Measurements from ENCODE around the gene HTT.
"Not testable (repeated sequence)": the region's sequence is repeated elsewhere in the genome, so short reads cannot be mapped to it uniquely, and the experiment has no call there.

Gene HTT

DNA sequence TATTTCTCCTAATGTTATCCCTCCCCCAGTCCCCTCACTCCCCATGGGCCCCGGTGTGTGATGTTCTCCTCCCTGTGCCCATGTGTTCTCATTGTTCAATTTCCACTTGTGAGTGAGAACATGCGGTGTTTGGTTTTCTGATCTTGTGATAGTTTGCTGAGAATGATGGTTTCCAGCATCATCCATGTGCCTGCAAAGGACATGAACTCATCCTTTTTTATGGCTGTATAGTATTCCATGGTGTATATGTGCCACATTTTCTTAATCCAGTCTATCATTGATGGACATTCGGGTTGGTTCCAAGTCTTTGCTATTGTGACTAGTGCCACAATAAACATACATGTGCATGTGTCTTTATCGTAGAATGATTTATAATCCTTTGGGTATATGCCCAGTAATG lies 86.6 kb downstream of the HTT start:
- not testable (repeated sequence) for H3K4me1 ChIP-seq (ENCODE audit: control insufficient read depth, insufficient read depth, low read length); H3K4me3 ChIP-seq (ENCODE audit: insufficient read depth, low read depth, low read length); H3K27ac ChIP-seq (ENCODE audit: insufficient read depth, low read depth, low read length, poor library complexity, severe bottlenecking); H3K27me3 ChIP-seq (ENCODE audit: control insufficient read depth, insufficient read depth, low read length, poor library complexity, severe bottlenecking); H3K9me3 ChIP-seq (ENCODE audit: control insufficient read depth, low read length)
- H3K36me3 ChIP-seq (ENCODE audit: control insufficient read depth, insufficient read depth, low read length): peaks cover 21% of the 10 kb centered on the region
- WGBS, 2 experiments: 88 to 98% methylated on average over 4 of the region's 4 CpGs

DNA sequence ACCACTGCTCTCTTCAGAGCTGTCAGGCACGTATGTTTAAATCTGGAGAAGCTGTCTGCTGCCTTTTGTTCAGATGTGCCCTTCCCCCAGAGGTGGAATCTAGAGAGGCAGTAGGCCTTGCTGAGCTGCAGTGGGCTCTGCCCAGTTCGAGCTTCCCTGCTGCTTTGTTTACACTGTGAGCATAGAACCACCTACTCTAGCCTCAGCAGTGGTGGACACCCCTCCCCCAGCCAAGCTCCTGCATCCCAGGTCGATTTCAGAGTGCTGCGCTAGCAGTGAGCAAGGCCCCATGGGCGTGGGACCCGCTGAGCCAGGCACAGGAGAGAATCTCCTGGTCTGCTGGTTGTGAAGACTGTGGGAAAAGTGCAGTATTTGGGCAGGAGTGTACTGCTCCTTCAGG lies 92.0 kb downstream of the HTT start:
- WGBS, 2 experiments: 53 to 59% methylated on average over 6 of the region's 6 CpGs
- H3K27ac ChIP-seq (ENCODE audit: insufficient read depth, low read depth, low read length, poor library complexity, severe bottlenecking); H3K27me3 ChIP-seq (ENCODE audit: control insufficient read depth, insufficient read depth, low read length, poor library complexity, severe bottlenecking); H3K4me3 ChIP-seq (ENCODE audit: insufficient read depth, low read depth, low read length); H3K9me3 ChIP-seq (ENCODE audit: control insufficient read depth, low read length); H3K4me1 ChIP-seq (ENCODE audit: control insufficient read depth, insufficient read depth, low read length); H3K36me3 ChIP-seq (ENCODE audit: control insufficient read depth, insufficient read depth, low read length): not testable (repeated sequence)

DNA sequence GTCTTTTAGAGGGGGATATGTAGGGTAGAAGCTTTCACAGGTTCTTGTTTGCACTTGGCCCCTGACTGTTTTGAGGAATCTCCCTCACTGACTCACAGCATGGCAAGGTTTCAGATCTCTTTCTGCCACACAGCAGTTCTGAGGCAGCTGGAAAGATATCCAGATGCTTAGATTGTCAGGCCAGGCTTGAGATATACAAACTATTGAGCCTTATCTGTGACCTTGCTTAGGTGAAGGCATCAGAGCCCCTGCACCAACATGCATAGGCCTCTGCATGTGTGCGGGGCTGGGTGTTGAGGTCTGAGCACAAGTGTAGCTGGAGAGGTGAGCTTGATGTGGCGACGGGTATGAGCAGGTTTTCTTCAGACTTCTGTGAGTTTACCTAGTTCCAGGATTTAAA lies 93.5 kb downstream of the HTT start:
- H3K36me3 ChIP-seq (ENCODE audit: control insufficient read depth, insufficient read depth, low read length): peaks cover 11% of the 10 kb centered on the region
- no peaks in the 10 kb centered on the region for H3K4me1 ChIP-seq (ENCODE audit: control insufficient read depth, insufficient read depth, low read length)
- 82% methylated on average over 3 of the region's 3 CpGs for WGBS, 2 experiments
- no peak overlapping the region for H3K4me3 ChIP-seq (ENCODE audit: insufficient read depth, low read depth, low read length)
- no peaks in the 10 kb centered on the region for H3K27me3 ChIP-seq (ENCODE audit: control insufficient read depth, insufficient read depth, low read length, poor library complexity, severe bottlenecking)
- no peaks in the 10 kb centered on the region for H3K9me3 ChIP-seq (ENCODE audit: control insufficient read depth, low read length)
- peak overlapping the region; percentile 13 for H3K27ac ChIP-seq (ENCODE audit: insufficient read depth, low read depth, low read length, poor library complexity, severe bottlenecking)

DNA sequence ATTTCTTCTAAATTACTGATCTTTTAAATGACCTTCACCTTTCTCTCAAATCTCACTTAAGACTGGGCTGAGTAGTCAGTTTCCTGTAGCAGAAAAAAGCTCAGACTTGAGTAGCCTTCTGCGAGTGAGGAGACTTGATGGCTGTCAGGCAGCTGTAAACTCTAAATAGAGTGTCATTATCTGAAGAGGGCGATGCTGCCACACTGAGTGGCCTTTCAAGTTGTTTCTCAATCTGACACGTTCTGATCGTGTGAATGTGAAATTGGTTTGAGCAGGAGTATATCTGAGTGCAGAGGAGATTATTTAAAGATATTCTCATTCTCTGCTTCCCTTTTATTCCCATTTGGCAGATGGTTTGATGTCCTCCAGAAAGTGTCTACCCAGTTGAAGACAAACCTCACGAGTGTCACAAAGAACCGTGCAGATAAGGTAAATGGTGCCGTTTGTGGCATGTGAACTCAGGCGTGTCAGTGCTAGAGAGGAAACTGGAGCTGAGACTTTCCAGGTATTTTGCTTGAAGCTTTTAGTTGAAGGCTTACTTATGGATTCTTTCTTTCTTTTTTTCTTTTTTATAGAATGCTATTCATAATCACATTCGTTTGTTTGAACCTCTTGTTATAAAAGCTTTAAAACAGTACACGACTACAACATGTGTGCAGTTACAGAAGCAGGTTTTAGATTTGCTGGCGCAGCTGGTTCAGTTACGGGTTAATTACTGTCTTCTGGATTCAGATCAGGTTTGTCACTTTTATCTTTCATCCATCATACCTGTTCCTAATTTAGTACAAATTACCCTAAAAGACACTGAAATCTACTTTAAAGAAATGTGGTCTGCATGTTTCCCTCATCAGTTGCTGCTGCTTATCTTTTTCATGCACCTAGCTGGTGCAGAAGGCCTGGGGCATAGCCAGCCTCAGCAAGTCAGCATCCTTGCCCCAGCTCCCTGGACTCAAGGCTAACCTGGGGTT lies 100.2 kb downstream of the HTT start:
- 94 to 95% methylated on average over 12 of the region's 12 CpGs for WGBS, 2 experiments
- Histone ChIP-seq H3K4me3 (ENCODE audit: insufficient read depth, low read depth, low read length) (no peak overlapping the region), H3K4me1 (ENCODE audit: control insufficient read depth, insufficient read depth, low read length) (no peaks in the 10 kb centered on the region), H3K9me3 (ENCODE audit: control insufficient read depth, low read length) (no peaks in the 10 kb centered on the region), H3K36me3 (ENCODE audit: control insufficient read depth, insufficient read depth, low read length) (peaks cover 18% of the 10 kb centered on the region), H3K27ac (ENCODE audit: insufficient read depth, low read depth, low read length, poor library complexity, severe bottlenecking) (no peak overlapping the region), H3K27me3 (ENCODE audit: control insufficient read depth, insufficient read depth, low read length, poor library complexity, severe bottlenecking) (no peaks in the 10 kb centered on the region)

DNA sequence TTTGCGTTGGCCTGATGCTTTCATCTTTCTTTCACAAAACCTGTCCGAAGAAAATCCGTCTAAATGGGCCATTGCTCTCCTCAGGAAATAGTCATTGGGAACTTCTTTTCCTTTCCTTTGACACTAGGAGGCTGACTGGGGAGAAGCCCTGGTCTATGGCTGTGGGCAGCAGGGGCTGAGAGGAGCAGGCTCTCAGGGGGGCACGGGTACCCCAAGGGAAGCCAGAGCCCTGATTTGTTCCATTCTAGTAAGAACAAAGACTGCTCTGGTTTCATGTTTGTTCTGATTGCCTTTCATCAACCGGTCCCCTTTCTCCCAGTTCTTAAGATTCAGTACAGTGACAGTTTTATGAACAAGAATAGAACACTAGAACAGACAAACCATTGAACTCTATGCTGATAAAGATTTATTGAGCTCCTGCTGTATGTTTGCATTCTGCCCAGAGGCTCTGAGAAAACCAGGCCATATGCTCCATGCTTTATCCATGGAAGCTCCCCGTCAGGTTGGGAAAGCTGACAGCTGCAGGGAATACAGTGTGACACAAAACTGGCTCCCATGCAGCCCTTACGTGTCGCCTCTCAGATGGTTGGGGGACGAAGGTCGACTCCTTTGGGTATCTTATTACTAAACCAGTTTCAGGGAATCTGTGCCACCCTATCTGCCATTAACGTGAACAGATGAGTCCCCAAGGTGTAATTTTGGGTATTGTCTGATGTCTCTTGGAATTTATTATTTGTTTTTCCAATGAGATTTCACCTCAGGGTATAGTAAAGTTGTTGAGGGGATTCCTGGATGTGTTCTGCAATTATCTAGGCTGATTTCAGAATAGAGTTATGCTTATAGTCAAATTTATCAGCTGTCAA lies 102.1 kb downstream of the HTT start:
- Histone ChIP-seq H3K4me1 (ENCODE audit: control insufficient read depth, insufficient read depth, low read length) (no peaks in the 10 kb centered on the region), H3K36me3 (ENCODE audit: control insufficient read depth, insufficient read depth, low read length) (peaks cover 14% of the 10 kb centered on the region), H3K4me3 (ENCODE audit: insufficient read depth, low read depth, low read length) (no peak overlapping the region), H3K27me3 (ENCODE audit: control insufficient read depth, insufficient read depth, low read length, poor library complexity, severe bottlenecking) (no peaks in the 10 kb centered on the region), H3K27ac (ENCODE audit: insufficient read depth, low read depth, low read length, poor library complexity, severe bottlenecking) (peak overlapping the region; percentile 44), H3K9me3 (ENCODE audit: control insufficient read depth, low read length) (no peaks in the 10 kb centered on the region)
- WGBS, 2 experiments: 92 to 94% methylated on average over 11 of the region's 11 CpGs

DNA sequence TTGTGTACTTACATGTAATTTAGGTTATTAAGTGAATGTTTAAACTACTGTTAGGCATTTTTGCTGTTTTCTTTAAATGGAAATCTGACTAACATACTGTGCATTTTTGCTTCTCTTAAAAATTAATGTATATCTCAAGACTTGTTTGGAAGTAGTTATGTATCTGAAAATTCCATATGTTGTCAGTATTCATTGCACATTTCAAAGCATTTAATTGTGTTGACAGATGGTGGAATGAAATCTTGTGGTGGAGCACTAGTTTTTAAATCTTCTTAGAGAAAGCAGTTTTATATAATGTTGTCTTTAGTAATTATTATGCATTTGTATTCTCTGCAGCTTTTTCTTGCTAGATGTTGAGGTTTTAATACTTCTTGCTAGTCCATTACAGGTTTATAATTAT lies 102.9 kb downstream of the HTT start:
- H3K27ac ChIP-seq (ENCODE audit: insufficient read depth, low read depth, low read length, poor library complexity, severe bottlenecking): no peak overlapping the region
- peaks cover 16% of the 10 kb centered on the region for H3K36me3 ChIP-seq (ENCODE audit: control insufficient read depth, insufficient read depth, low read length)
- H3K4me3 ChIP-seq (ENCODE audit: insufficient read depth, low read depth, low read length): no peak overlapping the region
- H3K27me3 ChIP-seq (ENCODE audit: control insufficient read depth, insufficient read depth, low read length, poor library complexity, severe bottlenecking): no peaks in the 10 kb centered on the region
- H3K4me1 ChIP-seq (ENCODE audit: control insufficient read depth, insufficient read depth, low read length): no peaks in the 10 kb centered on the region
- no peaks in the 10 kb centered on the region for H3K9me3 ChIP-seq (ENCODE audit: control insufficient read depth, low read length)

DNA sequence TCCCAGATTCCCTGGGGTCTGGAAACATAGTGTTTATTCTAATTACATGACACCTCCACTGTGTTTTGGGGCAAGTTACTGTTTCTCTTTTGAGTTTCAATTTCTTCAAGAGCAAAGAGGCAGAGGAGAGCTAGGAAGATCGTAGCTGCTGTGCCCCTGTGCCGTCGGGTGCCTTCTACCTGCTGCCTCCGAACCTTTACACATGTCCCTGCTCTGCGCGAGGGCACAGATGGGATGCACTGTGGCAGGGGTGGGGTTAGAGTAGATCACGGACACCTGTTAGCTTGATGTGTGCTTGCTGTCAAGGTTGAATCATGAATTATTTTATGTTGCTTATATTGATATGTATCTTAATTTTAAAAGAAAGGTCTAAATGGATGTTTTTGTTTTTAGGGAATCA lies 103.4 kb downstream of the HTT start:
- WGBS, 2 experiments: 96 to 97% methylated on average over 7 of the region's 7 CpGs
- peaks cover 18% of the 10 kb centered on the region for H3K36me3 ChIP-seq (ENCODE audit: control insufficient read depth, insufficient read depth, low read length)
- no peaks in the 10 kb centered on the region for H3K4me1 ChIP-seq (ENCODE audit: control insufficient read depth, insufficient read depth, low read length)
- H3K4me3 ChIP-seq (ENCODE audit: insufficient read depth, low read depth, low read length): no peak overlapping the region
- H3K27me3 ChIP-seq (ENCODE audit: control insufficient read depth, insufficient read depth, low read length, poor library complexity, severe bottlenecking): no peaks in the 10 kb centered on the region
- no peak overlapping the region for H3K27ac ChIP-seq (ENCODE audit: insufficient read depth, low read depth, low read length, poor library complexity, severe bottlenecking)
- H3K9me3 ChIP-seq (ENCODE audit: control insufficient read depth, low read length): no peaks in the 10 kb centered on the region

DNA sequence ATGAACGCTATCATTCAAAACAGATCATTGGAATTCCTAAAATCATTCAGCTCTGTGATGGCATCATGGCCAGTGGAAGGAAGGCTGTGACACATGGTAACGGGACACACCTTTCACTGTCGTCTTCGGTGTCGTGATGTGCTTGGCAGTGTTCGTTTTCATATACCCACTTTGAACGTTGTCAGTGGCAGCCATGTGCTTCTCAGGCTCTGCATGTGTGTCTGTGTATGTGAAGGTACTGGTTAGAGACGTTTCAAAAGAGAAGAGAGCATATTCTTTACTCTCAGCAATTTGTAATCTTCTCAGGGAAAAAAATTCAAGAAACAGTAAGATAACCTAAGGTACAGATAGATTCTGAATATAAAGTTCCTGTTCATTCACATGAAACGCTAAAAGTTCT lies 103.9 kb downstream of the HTT start:
- peaks cover 18% of the 10 kb centered on the region for H3K36me3 ChIP-seq (ENCODE audit: control insufficient read depth, insufficient read depth, low read length)
- no peak overlapping the region for H3K4me3 ChIP-seq (ENCODE audit: insufficient read depth, low read depth, low read length)
- H3K4me1 ChIP-seq (ENCODE audit: control insufficient read depth, insufficient read depth, low read length): no peaks in the 10 kb centered on the region
- H3K9me3 ChIP-seq (ENCODE audit: control insufficient read depth, low read length): no peaks in the 10 kb centered on the region
- WGBS, 2 experiments: 96 to 97% methylated on average over 9 of the region's 9 CpGs
- no peaks in the 10 kb centered on the region for H3K27me3 ChIP-seq (ENCODE audit: control insufficient read depth, insufficient read depth, low read length, poor library complexity, severe bottlenecking)
- no peak overlapping the region for H3K27ac ChIP-seq (ENCODE audit: insufficient read depth, low read depth, low read length, poor library complexity, severe bottlenecking)

DNA sequence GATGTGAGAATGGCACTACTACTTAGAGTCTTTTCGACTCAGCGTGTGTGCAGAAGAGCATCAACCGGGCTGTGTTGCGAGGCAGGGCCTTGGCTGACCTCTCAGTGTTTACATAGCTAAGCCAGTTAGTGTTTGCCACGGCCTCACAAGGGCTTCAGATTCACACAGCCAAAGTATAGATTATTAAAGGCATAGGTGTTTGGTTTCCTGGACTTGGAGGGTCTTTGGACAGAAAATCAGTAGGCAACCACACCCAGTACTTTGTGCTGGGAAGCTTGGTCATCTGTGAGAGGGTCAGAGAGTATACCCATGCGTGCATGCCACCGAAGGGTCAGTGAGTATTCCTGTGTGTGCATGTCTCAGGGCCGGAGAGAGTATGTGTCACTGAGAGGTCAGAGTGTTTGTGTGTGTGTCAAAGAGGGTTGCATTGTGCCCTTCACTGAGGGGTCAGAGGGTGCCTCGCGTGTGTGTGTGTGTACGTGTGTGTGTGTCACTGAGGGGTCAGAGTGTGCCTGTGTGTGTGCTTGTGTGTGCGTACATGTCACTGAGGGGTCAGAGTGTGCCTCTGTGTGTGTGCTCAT lies 104.7 kb downstream of the HTT start:
- Histone ChIP-seq H3K36me3 (ENCODE audit: control insufficient read depth, insufficient read depth, low read length) (peaks cover 23% of the 10 kb centered on the region), H3K27me3 (ENCODE audit: control insufficient read depth, insufficient read depth, low read length, poor library complexity, severe bottlenecking) (no peaks in the 10 kb centered on the region), H3K4me3 (ENCODE audit: insufficient read depth, low read depth, low read length) (no peak overlapping the region), H3K27ac (ENCODE audit: insufficient read depth, low read depth, low read length, poor library complexity, severe bottlenecking) (no peak overlapping the region), H3K9me3 (ENCODE audit: control insufficient read depth, low read length) (no peaks in the 10 kb centered on the region), H3K4me1 (ENCODE audit: control insufficient read depth, insufficient read depth, low read length) (no peaks in the 10 kb centered on the region)
- WGBS, 2 experiments: 94 to 95% methylated on average over 12 of the region's 12 CpGs

DNA sequence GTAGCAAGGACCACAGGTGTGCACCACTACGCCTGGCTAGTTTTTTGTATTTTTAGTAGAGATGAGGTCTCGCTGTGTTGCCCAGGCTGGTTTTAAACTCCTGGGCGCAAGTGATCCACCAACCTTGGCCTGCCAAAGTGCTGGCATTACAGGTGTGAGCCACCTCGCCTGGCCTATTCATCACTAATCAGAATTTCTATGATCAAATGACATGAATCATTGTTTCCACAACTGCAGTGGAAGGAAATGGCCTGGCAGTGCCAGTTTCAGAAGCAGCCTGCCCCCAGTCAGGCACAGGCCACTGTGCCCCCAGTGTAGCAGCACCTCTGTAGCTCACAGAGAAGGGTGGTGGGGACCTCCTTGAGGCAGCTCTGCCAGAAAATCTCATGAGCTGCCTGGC lies 108.5 kb downstream of the HTT start:
- Histone ChIP-seq H3K36me3 (ENCODE audit: control insufficient read depth, insufficient read depth, low read length) (peaks cover 36% of the 10 kb centered on the region), H3K4me1 (ENCODE audit: control insufficient read depth, insufficient read depth, low read length) (no peaks in the 10 kb centered on the region), H3K27ac (ENCODE audit: insufficient read depth, low read depth, low read length, poor library complexity, severe bottlenecking) (no peak overlapping the region), H3K9me3 (ENCODE audit: control insufficient read depth, low read length) (no peaks in the 10 kb centered on the region), H3K27me3 (ENCODE audit: control insufficient read depth, insufficient read depth, low read length, poor library complexity, severe bottlenecking) (no peaks in the 10 kb centered on the region), H3K4me3 (ENCODE audit: insufficient read depth, low read depth, low read length) (no peak overlapping the region)
- 93 to 96% methylated on average over 4 of the region's 4 CpGs for WGBS, 2 experiments

All from ectodermal cell (in vitro differentiated cells).